NCI-H226 (cell line): ENCODE results near the gene MAPKAPK3.

ENCODE experiments used
- DNase-seq: peaks from one replicate; pipeline ENCODE4 v3.0.0-alpha.2; 2015

MAPKAPK3 gene

GRCh38 chr3:50609071-50609762, 7.7 kb upstream of the MAPKAPK3 start:
- DNase-seq, result no peak

GRCh38 chr3:50609763-50610085, 7.2 kb upstream of the MAPKAPK3 start:
- DNase-seq, result no peak

GRCh38 chr3:50610181-50610971, 6.6 kb upstream of the MAPKAPK3 start:
- DNase-seq, result no peak

- DNase-seq, result no peak
These were observed 5.9 kb upstream of the MAPKAPK3 start for GRCh38 chr3:50610992-50611463.

GRCh38 chr3:50611464-50612233, 5.3 kb upstream of the MAPKAPK3 start, which contains the start of gene CISH:
TSS of gene CISH (minus strand) at chr3:50611774. CDS start at chr3:50611650, 124 bp downstream.
- DNase-seq, result peak; percentile 77

- DNase-seq, result no peak
These were observed 4.6 kb upstream of the MAPKAPK3 start for GRCh38 chr3:50612234-50612882.

GRCh38 chr3:50612970-50613846, 3.7 kb upstream of the MAPKAPK3 start:
- DNase-seq, result no peak

GRCh38 chr3:50615190-50615589, 1.8 kb upstream of the MAPKAPK3 start:
- no peak for DNase-seq

GRCh38 chr3:50616003-50616769, 765 bp upstream of the MAPKAPK3 start:
- peak; percentile 56 for DNase-seq

- peak; percentile 50 for DNase-seq
These were observed 218 bp upstream of the MAPKAPK3 start for GRCh38 chr3:50616770-50617095.

- DNase-seq, result no peak
These were observed 1.0 kb downstream of the MAPKAPK3 start for GRCh38 chr3:50617911-50618481.

GRCh38 chr3:50620420-50620819, 3.5 kb downstream of the MAPKAPK3 start:
- DNase-seq, result no peak

- DNase-seq, result no peak
These were observed 3.9 kb downstream of the MAPKAPK3 start for GRCh38 chr3:50620820-50621219.

- DNase-seq, result no peak
These were observed 5.9 kb downstream of the MAPKAPK3 start for GRCh38 chr3:50622881-50623280.

- no peak for DNase-seq
These were observed 7.0 kb downstream of the MAPKAPK3 start for GRCh38 chr3:50623840-50624474.

GRCh38 chr3:50624634-50625033, 7.7 kb downstream of the MAPKAPK3 start:
- DNase-seq, result peak; percentile 19

- DNase-seq, result no peak
These were observed 8.6 kb downstream of the MAPKAPK3 start for GRCh38 chr3:50625231-50626182.

- no peak for DNase-seq
These were observed 9.4 kb downstream of the MAPKAPK3 start for GRCh38 chr3:50626401-50626800.

- DNase-seq, result peak; percentile 6
These were observed 10.6 kb downstream of the MAPKAPK3 start for GRCh38 chr3:50627407-50628051.
